ENCODE results near the gene DAB1. TPM values are rescaled to one million over a fixed set of nuclear protein-coding genes. Genes with fewer than 3 reads are reported as not detected.

The DAB1 gene
- polyA plus RNA-seq, 3 donors, result not detected

DNA sequence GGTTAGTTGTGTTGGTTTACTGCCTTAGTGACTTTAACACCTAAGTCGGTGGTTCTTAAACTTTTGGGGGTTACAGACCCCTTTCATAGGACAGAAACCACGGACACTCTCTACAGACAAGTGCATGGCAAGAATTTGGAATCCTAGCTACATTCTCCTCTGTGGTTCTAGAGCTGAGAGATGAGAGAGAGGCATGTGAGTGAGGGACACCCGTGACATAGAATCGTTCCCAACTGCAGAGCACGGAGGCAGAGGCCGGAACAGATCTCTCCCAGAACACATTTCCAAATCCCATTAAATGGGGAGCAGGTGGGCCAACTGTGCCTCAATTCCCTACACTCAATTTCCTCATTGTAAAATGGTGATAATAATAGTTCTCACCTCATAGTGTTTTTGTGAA, 60.7 kb downstream of the DAB1 start:
- Mint-ChIP-seq H3K27me3 (ENCODE audit: low read depth in 3 of 3) (peaks cover 0 to 2% (median 0%) of the 10 kb centered on the region in 3 donors), H3K9me3 (peaks cover 0 to 10% (median 6%) of the 10 kb centered on the region in 7 donors)
- intact Hi-C loops (cut with micrococcal nuclease), result no loop called here

DNA sequence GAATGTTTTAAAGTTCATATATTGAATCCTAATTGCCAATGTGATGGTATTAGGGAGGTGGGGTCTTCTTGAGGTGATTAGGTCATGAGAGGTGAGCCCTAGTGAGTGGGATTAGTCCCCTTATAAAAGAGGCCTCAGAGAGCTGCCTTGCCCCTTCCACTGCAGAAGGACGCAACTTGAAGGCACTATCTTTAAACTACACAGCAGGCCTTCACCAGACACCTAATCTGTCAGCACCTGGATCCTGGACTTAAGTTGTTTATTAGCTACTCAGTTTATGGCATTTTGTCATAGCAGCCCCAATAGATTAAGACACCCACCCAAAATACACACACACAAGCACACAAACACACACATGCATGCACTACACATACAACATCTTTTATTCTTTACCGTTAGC, 61.4 kb downstream of the DAB1 start:
- no peaks in the 10 kb centered on the region for H3K36me3 Mint-ChIP-seq
- Histone ChIP-seq H3K79me2 (ENCODE audit: insufficient read depth, low read length) (no peaks in the 10 kb centered on the region), H3K36me3 (replicated peaks in 1 of 2; ENCODE audit: control insufficient read depth in 1 of 2, insufficient read depth in 2 of 2, low read length in 2 of 2) (no peaks in the 10 kb centered on the region), H4K20me1 (ENCODE audit: insufficient read depth, low read length) (no peaks in the 10 kb centered on the region), H2AFZ (ENCODE audit: insufficient read depth, low read depth, low read length, poor library complexity, severe bottlenecking) (no peak overlapping the region), H3K27me3 (ENCODE audit: control insufficient read depth in 2 of 2, insufficient read depth in 2 of 2, low read length in 2 of 2) (no peaks in the 10 kb centered on the region), H3K4me2 (replicated peaks; ENCODE audit: extremely low read depth, low read length, poor library complexity, severe bottlenecking) (no peak overlapping the region), H3K27ac (ENCODE audit: low read depth in 1 of 2, low read length in 2 of 2) (no peak overlapping the region), H3K4me1 (ENCODE audit: control insufficient read depth in 1 of 2, insufficient read depth in 2 of 2, low read length in 2 of 2) (no peaks in the 10 kb centered on the region), H3K4me3 (replicated peaks in 1 of 3; ENCODE audit: low read depth in 2 of 3, low read length in 3 of 3) (no peak overlapping the region), H3K9me3 (replicated peaks in 1 of 2; ENCODE audit: control insufficient read depth in 1 of 2, insufficient read depth in 1 of 2, low read length in 2 of 2) (peaks cover 2 to 3% of the 10 kb centered on the region in 2 donors), H3K9ac (ENCODE audit: insufficient read depth, low read length, poor library complexity, severe bottlenecking) (no peak overlapping the region)
- intact Hi-C loops (cut with micrococcal nuclease), result no loop called here
- TF ChIP-seq, protein P1, sequence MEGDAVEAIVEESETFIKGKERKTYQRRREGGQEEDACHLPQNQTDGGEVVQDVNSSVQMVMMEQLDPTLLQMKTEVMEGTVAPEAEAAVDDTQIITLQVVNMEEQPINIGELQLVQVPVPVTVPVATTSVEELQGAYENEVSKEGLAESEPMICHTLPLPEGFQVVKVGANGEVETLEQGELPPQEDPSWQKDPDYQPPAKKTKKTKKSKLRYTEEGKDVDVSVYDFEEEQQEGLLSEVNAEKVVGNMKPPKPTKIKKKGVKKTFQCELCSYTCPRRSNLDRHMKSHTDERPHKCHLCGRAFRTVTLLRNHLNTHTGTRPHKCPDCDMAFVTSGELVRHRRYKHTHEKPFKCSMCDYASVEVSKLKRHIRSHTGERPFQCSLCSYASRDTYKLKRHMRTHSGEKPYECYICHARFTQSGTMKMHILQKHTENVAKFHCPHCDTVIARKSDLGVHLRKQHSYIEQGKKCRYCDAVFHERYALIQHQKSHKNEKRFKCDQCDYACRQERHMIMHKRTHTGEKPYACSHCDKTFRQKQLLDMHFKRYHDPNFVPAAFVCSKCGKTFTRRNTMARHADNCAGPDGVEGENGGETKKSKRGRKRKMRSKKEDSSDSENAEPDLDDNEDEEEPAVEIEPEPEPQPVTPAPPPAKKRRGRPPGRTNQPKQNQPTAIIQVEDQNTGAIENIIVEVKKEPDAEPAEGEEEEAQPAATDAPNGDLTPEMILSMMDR (IDR thresholded peaks at IDR 0.05), result no peak
- no peak overlapping the region for H3K4me3 Mint-ChIP-seq
- WGBS (ENCODE audit: insufficient coverage), result 100% methylated on average over 1 of the region's 2 CpGs
- no peak for DNase-seq
- H3K27ac Mint-ChIP-seq, result no peak overlapping the region
- H3K9me3 Mint-ChIP-seq, result peaks cover 2 to 8% (median 2%) of the 10 kb centered on the region in 7 donors
- peaks cover 0 to 2% (median 0%) of the 10 kb centered on the region in 3 donors for H3K27me3 Mint-ChIP-seq (ENCODE audit: low read depth in 3 of 3)
- H3K4me1 Mint-ChIP-seq, result no peaks in the 10 kb centered on the region

More for the DNA sequence above, 60.7 kb downstream of the DAB1 start:
- Mint-ChIP-seq H3K4me3 (no peak overlapping the region), H3K27ac (no peak overlapping the region), H3K36me3 (no peaks in the 10 kb centered on the region), H3K4me1 (no peaks in the 10 kb centered on the region)
- Histone ChIP-seq H2AFZ (ENCODE audit: insufficient read depth, low read depth, low read length, poor library complexity, severe bottlenecking) (no peak overlapping the region), H3K9ac (ENCODE audit: insufficient read depth, low read length, poor library complexity, severe bottlenecking) (no peak overlapping the region), H3K27me3 (ENCODE audit: control insufficient read depth in 2 of 2, insufficient read depth in 2 of 2, low read length in 2 of 2) (no peaks in the 10 kb centered on the region), H3K4me1 (ENCODE audit: control insufficient read depth in 1 of 2, insufficient read depth in 2 of 2, low read length in 2 of 2) (no peaks in the 10 kb centered on the region), H3K4me3 (replicated peaks in 1 of 3; ENCODE audit: low read depth in 2 of 3, low read length in 3 of 3) (no peak overlapping the region), H3K27ac (ENCODE audit: low read depth in 1 of 2, low read length in 2 of 2) (no peak overlapping the region), H3K9me3 (replicated peaks in 1 of 2; ENCODE audit: control insufficient read depth in 1 of 2, insufficient read depth in 1 of 2, low read length in 2 of 2) (peaks cover 9 to 10% of the 10 kb centered on the region in 2 donors), H3K36me3 (replicated peaks in 1 of 2; ENCODE audit: control insufficient read depth in 1 of 2, insufficient read depth in 2 of 2, low read length in 2 of 2) (no peaks in the 10 kb centered on the region), H4K20me1 (ENCODE audit: insufficient read depth, low read length) (no peaks in the 10 kb centered on the region), H3K79me2 (ENCODE audit: insufficient read depth, low read length) (no peaks in the 10 kb centered on the region), H3K4me2 (replicated peaks; ENCODE audit: extremely low read depth, low read length, poor library complexity, severe bottlenecking) (no peak overlapping the region)
- no CpG with 5 or more reads among the region's 6 CpGs for WGBS (ENCODE audit: insufficient coverage)
- no peak for DNase-seq
- TF ChIP-seq, protein P1 (IDR thresholded peaks at IDR 0.05), result no peak

Data from CD14-positive monocyte (primary cell).